H1 (cell line): ENCODE measurements around the gene HAS3. TPM values are rescaled to one million over a fixed set of nuclear protein-coding genes. Genes with fewer than 3 reads are reported as not detected.

Experiments
- RFX5 ChIP-seq: IDR thresholded peaks from 2 replicates; pipeline ENCODE4 v1.6.1; 2011; ENCODE audit warnings: low read depth, low read length, improper control_type of control experiment, borderline replicate concordance
- polyA plus RNA-seq, 7 experiments: library from polyadenylated mRNA; depleted of rRNA in 3 of 7; stranded (reverse) in 5 of 7; unstranded in 2 of 7; fragments of >200 nt in 5 of 7; fragments of 200-250 nt in 2 of 7; gene quantifications; 1 replicate in 5 of 7; 2 replicates in 1 of 7; 4 replicates in 1 of 7; pipeline versions ENCODE4 v1.2.1 to v1.2.3, GENCODE V29; 2011 to 2013; ENCODE audit warnings: missing spikeins in 2 of 7, mixed read lengths in 2 of 7
- total RNA-seq: library from RNA; stranded (reverse); fragmentation: NEBNext Ultra II Directional; extraction: Animal tissue kit (Norgen Biotek cat#: 25700); gene quantifications from 2 replicates; pipeline ENCODE4 v1.2.1, GENCODE V29; 2021

Gene HAS3
- total and polyA plus RNA-seq, 2 of the 8 experiments (the other 6 are each of a cell fraction or from before 2014, with no cell fraction given) = 32.1 to 69.6 TPM

DNA sequence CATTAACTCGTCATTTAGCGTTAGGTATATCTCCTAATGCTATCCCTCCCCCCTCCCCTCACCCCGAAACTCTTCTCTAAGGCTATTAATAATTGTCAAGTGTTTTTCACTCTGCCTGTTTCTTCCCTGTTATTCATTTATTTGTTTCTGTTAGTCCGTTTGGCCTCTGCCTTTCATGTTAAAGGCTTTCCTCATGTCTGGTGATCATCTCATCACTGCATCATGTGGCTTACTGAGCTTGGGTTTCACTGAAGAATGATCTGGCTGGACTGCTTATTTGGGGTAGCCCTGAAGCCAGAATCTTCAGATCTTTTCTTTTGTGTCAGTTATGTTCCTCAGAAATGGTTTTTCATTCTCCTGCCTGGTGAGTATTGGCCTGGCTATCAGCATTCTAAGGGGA lies 36.5 kb downstream of the HAS3 start (continued):
- TF ChIP-seq RFX5 = no peak
